SK-N-SH (cell line): ENCODE measurements around the gene MT2A.

ENCODE experiments used
- EZH2phosphoT487 ChIP-seq: fragments of 200-600 bp; sonication (generic); IDR thresholded peaks from 2 replicates; pipeline ENCODE4 v1.6.1; 2017; ENCODE audit warnings: low read depth, mixed run types, mild to moderate bottlenecking, antibody characterized with exemption, moderate library complexity, borderline replicate concordance
- JUND ChIP-seq: IDR thresholded peaks from 2 replicates; pipeline ENCODE4 v1.4.0; 2012
- MEF2A ChIP-seq: IDR thresholded peaks from 2 replicates; pipeline ENCODE4 v1.4.0; 2012; ENCODE audit warnings: low read depth, borderline replicate concordance
- MXI1 ChIP-seq: IDR thresholded peaks from 2 replicates; pipeline ENCODE4 v1.6.1; 2012; ENCODE audit warnings: mild to moderate bottlenecking, low read depth, low read length, improper control_type of control experiment
- RCOR1 ChIP-seq: fragments of 150-350 bp; IDR thresholded peaks from 2 replicates; pipeline ENCODE4 v1.6.1; 2017; ENCODE audit warnings: antibody characterized with exemption, low read length
- RFX5 ChIP-seq: IDR thresholded peaks from 2 replicates; pipeline ENCODE4 v1.6.1; 2012; ENCODE audit warnings: mild to moderate bottlenecking, improper control_type of control experiment, low read length
- SMC3 ChIP-seq: IDR thresholded peaks from 2 replicates; pipeline ENCODE4 v1.6.1; 2012; ENCODE audit warnings: low read depth, low read length, improper control_type of control experiment
- YY1 ChIP-seq: IDR thresholded peaks from 2 replicates; pipeline ENCODE4 v1.4.0; 2012; ENCODE audit warnings: low read depth, mild to moderate bottlenecking
- TF ChIP-seq, protein P1 (sequence below): fragments of 200-600 bp; sonication (generic); IDR thresholded peaks from 2 replicates; pipeline ENCODE4 v1.6.1; 2017; ENCODE audit warnings: antibody characterized with exemption, mild to moderate bottlenecking, moderate library complexity
- TF ChIP-seq, protein P2 (sequence below): IDR thresholded peaks from 2 replicates; pipeline ENCODE4 v1.4.0; 2012; ENCODE audit warnings: low read depth
- TF ChIP-seq, protein P3 (sequence below): IDR thresholded peaks from 2 replicates; pipeline ENCODE4 v1.4.0; 2012; ENCODE audit warnings: low read depth, borderline replicate concordance
- TF ChIP-seq, protein P4 (sequence below): fragments of 150-350 bp; IDR thresholded peaks from 2 replicates; pipeline ENCODE4 v1.6.1; 2017; ENCODE audit warnings: antibody characterized with exemption, low read length, low read depth, borderline replicate concordance

DNA sequence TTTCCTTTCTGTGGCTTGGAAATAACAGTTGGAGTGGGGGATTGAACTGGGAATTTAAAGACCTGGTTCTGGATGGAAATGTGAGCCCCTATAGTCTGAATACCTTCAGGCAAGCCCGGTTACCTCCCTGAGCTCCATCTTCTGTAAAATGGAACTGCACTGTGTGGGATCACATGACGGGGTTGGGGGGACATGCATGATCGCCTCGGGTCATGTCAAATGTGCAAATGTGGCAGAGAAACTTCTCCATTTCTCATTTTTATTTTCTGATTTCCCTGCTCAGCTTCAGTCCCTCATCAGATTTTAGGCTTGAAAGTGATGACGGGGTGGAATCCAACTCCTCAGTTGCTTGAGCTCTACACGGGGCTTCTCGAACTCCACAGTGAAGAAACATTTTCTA, 44.8 kb downstream of the MT2A start:
- TF ChIP-seq YY1 (no peak), RCOR1 (no peak), EZH2phosphoT487 (no peak), JUND (no peak), RFX5 (no peak), MEF2A (no peak), SMC3 (no peak), MXI1 (no peak)
- TF ChIP-seq, protein P1, sequence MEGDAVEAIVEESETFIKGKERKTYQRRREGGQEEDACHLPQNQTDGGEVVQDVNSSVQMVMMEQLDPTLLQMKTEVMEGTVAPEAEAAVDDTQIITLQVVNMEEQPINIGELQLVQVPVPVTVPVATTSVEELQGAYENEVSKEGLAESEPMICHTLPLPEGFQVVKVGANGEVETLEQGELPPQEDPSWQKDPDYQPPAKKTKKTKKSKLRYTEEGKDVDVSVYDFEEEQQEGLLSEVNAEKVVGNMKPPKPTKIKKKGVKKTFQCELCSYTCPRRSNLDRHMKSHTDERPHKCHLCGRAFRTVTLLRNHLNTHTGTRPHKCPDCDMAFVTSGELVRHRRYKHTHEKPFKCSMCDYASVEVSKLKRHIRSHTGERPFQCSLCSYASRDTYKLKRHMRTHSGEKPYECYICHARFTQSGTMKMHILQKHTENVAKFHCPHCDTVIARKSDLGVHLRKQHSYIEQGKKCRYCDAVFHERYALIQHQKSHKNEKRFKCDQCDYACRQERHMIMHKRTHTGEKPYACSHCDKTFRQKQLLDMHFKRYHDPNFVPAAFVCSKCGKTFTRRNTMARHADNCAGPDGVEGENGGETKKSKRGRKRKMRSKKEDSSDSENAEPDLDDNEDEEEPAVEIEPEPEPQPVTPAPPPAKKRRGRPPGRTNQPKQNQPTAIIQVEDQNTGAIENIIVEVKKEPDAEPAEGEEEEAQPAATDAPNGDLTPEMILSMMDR = no peak
- TF ChIP-seq, protein P2, sequence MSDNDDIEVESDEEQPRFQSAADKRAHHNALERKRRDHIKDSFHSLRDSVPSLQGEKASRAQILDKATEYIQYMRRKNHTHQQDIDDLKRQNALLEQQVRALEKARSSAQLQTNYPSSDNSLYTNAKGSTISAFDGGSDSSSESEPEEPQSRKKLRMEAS = no peak
- TF ChIP-seq, protein P3, sequence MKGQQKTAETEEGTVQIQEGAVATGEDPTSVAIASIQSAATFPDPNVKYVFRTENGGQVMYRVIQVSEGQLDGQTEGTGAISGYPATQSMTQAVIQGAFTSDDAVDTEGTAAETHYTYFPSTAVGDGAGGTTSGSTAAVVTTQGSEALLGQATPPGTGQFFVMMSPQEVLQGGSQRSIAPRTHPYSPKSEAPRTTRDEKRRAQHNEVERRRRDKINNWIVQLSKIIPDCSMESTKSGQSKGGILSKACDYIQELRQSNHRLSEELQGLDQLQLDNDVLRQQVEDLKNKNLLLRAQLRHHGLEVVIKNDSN = no peak
- TF ChIP-seq, protein P4, sequence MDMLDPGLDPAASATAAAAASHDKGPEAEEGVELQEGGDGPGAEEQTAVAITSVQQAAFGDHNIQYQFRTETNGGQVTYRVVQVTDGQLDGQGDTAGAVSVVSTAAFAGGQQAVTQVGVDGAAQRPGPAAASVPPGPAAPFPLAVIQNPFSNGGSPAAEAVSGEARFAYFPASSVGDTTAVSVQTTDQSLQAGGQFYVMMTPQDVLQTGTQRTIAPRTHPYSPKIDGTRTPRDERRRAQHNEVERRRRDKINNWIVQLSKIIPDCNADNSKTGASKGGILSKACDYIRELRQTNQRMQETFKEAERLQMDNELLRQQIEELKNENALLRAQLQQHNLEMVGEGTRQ = no peak
